Parathyroid adenoma (tissue), 2 donors: ENCODE measurements around the gene SLC18B1.
"Not testable (repeated sequence)": the region's sequence is repeated elsewhere in the genome, so short reads cannot be mapped to it uniquely, and the experiment has no call there.

ENCODE experiments used
- H2AFZ ChIP-seq: fragments of 300-600 bp; sonication (generic); one replicate; pipeline ENCODE4 v1.7.0; 2017; ENCODE audit warnings: antibody characterized with exemption, mild to moderate bottlenecking
- H3K27ac ChIP-seq: fragments of 300-600 bp; sonication (generic); one replicate; pipeline ENCODE4 v1.7.0; 2017
- H3K27me3 ChIP-seq: fragments of 300-600 bp; sonication (generic); one replicate; pipeline ENCODE4 v1.7.0; 2017; ENCODE audit warnings: low read length; ENCODE audit not compliant: control insufficient read depth, insufficient read depth
- H3K36me3 ChIP-seq: fragments of 300-600 bp; sonication (generic); one replicate; pipeline ENCODE4 v1.7.0; 2017; ENCODE audit warnings: low read length; ENCODE audit not compliant: control insufficient read depth, insufficient read depth
- H3K4me1 ChIP-seq: fragments of 300-600 bp; sonication (generic); one replicate; pipeline ENCODE4 v1.7.0; 2017; ENCODE audit warnings: control low read depth
- H3K4me2 ChIP-seq: fragments of 300-600 bp; sonication (generic); one replicate; pipeline ENCODE4 v1.7.0; 2017; ENCODE audit warnings: low read length
- H3K4me3 ChIP-seq: fragments of 300-600 bp; sonication (generic); one replicate; pipeline ENCODE4 v1.7.0; 2017; ENCODE audit warnings: low read depth, low read length
- H3K79me2 ChIP-seq: fragments of 300-600 bp; sonication (generic); one replicate; pipeline ENCODE4 v1.7.0; 2017; ENCODE audit warnings: control low read depth
- H3K9ac ChIP-seq: fragments of 300-600 bp; sonication (generic); one replicate; pipeline ENCODE4 v1.7.0; 2017; ENCODE audit warnings: mild to moderate bottlenecking
- H3K9me3 ChIP-seq: fragments of 300-600 bp; sonication (generic); one replicate; pipeline ENCODE4 v1.7.0; 2017; ENCODE audit warnings: low read length; ENCODE audit not compliant: control insufficient read depth
- TF ChIP-seq, protein P1 (sequence below): fragments of 300-600 bp; sonication (generic); IDR thresholded peaks from one replicate; pipeline ENCODE4 v1.7.0; 2017; ENCODE audit warnings: antibody characterized with exemption, mild to moderate bottlenecking
- donor health status: primary hyperparathyroidism.

Gene SLC18B1

DNA sequence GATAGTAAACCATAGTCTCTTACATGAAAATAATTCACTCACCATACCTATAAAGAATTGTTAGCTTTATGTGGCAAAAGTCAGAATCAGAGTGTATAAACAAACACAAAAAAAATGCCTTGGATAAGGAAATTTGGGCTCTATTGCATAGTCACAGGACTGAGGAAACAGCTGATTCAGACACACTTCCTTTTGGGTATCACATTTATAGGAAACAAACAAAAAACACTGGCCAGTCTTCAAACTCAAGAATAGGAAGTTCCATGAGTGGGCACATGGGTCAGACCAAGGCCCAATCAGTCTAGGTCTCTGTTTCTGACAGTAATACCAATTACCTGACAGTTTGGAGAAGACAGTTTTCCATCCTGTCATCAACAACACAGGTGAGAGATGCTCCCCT lies 8.0 kb downstream of the SLC18B1 start:
- no peaks in the 10 kb centered on the region for H3K79me2 ChIP-seq
- no peaks in the 10 kb centered on the region for H3K27me3 ChIP-seq
- no peak overlapping the region for H2AFZ ChIP-seq
- H3K27ac ChIP-seq, result no peak overlapping the region
- no peak overlapping the region for H3K4me2 ChIP-seq
- TF ChIP-seq, protein P1, sequence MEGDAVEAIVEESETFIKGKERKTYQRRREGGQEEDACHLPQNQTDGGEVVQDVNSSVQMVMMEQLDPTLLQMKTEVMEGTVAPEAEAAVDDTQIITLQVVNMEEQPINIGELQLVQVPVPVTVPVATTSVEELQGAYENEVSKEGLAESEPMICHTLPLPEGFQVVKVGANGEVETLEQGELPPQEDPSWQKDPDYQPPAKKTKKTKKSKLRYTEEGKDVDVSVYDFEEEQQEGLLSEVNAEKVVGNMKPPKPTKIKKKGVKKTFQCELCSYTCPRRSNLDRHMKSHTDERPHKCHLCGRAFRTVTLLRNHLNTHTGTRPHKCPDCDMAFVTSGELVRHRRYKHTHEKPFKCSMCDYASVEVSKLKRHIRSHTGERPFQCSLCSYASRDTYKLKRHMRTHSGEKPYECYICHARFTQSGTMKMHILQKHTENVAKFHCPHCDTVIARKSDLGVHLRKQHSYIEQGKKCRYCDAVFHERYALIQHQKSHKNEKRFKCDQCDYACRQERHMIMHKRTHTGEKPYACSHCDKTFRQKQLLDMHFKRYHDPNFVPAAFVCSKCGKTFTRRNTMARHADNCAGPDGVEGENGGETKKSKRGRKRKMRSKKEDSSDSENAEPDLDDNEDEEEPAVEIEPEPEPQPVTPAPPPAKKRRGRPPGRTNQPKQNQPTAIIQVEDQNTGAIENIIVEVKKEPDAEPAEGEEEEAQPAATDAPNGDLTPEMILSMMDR, result no peak
- no peak overlapping the region for H3K9ac ChIP-seq
- no peaks in the 10 kb centered on the region for H3K9me3 ChIP-seq
- no peaks in the 10 kb centered on the region for H3K4me1 ChIP-seq
- H3K36me3 ChIP-seq, result no peaks in the 10 kb centered on the region
- H3K4me3 ChIP-seq, result no peak overlapping the region

DNA sequence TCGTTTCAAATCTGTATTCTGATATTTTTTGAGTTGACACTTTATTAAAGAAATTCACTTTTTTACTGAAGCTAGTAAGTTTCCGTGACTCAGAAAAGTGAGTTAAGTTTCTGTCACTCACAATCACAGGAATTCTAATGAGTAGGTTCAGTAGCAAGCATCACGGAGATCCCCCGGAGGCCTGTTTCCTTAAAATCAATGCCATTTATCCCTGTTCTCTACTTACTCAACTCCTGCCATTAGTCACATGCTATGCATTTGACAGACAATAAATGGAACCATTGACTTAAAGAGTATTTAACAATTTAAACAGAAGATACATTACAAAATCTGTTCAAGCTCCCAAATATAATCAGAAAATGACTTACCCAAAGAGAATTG lies 9.1 kb downstream of the SLC18B1 start:
- Histone ChIP-seq H2AFZ (no peak overlapping the region), H3K4me3 (no peak overlapping the region), H3K4me1 (no peaks in the 10 kb centered on the region), H3K36me3 (no peaks in the 10 kb centered on the region), H3K9me3 (no peaks in the 10 kb centered on the region), H3K4me2 (no peak overlapping the region), H3K27me3 (no peaks in the 10 kb centered on the region), H3K79me2 (no peaks in the 10 kb centered on the region), H3K9ac (no peak overlapping the region), H3K27ac (no peak overlapping the region)
- TF ChIP-seq, protein P1, result no peak

DNA sequence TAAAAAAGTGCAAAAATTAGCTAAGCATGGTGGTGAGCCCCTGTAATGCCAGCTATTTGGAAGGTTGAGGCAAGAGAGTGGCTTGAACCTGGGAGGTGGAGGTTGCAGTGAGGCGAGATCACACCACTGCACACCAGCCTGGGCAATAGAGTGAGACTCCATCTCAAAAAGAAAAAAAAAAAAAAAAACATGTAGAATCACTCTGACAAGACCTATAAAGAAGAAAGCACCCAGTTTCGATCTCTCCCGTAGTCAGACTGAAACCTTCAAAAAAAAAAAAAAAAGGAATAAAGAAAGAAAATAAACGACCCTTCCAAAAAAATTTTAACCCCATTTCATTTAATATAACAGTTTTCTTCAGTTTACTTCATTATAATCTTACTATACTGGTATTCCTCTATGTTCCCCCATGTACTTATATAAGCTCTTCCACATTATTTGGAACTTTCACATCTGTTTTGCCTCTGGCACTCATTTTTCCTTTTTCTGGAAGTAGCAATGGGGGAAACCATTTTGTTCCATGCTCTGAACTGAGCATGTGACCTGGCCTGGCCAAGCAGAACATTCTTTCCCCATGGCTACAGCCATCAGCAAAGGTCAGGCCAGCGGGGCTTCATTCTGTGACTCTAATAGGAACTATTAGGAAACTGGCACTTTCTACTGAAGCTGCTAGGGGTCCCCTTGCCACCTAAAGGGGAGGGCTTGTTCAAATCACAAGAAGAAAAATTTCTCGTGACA lies 9.6 kb downstream of the SLC18B1 start:
- Histone ChIP-seq H3K9ac (no peak overlapping the region), H3K4me3 (no peak overlapping the region), H3K36me3 (no peaks in the 10 kb centered on the region), H3K9me3 (no peaks in the 10 kb centered on the region), H3K4me2 (no peak overlapping the region), H3K79me2 (no peaks in the 10 kb centered on the region), H3K27ac (no peak overlapping the region), H2AFZ (no peak overlapping the region), H3K27me3 (no peaks in the 10 kb centered on the region), H3K4me1 (no peaks in the 10 kb centered on the region)
- TF ChIP-seq, protein P1, result no peak

DNA sequence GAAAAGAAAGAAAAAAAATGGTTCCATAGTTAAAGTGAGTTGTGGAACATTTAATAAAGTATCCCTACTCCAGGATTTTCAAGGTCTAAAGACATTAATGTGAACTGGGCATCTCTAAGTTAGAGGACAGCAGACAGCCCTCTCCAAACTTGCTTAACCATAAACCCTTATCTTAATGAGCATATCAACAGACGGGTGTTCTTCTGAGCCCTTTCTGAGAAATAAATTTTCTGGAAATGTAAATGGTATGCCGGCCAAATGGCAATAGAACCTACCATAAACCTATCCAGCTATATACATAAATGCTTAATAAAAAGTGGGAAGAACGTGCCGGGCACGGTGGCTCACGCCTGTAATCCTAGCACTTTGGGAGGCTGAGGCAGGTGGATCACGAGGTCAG lies 12.5 kb downstream of the SLC18B1 start:
- H3K27ac ChIP-seq, result no peak overlapping the region
- no peak overlapping the region for H2AFZ ChIP-seq
- H3K9ac ChIP-seq, result no peak overlapping the region
- H3K36me3 ChIP-seq, result no peaks in the 10 kb centered on the region
- TF ChIP-seq, protein P1, result no peak
- no peaks in the 10 kb centered on the region for H3K4me1 ChIP-seq
- H3K27me3 ChIP-seq, result no peaks in the 10 kb centered on the region
- H3K79me2 ChIP-seq, result no peaks in the 10 kb centered on the region
- H3K9me3 ChIP-seq, result no peaks in the 10 kb centered on the region
- no peak overlapping the region for H3K4me2 ChIP-seq
- H3K4me3 ChIP-seq, result no peak overlapping the region

DNA sequence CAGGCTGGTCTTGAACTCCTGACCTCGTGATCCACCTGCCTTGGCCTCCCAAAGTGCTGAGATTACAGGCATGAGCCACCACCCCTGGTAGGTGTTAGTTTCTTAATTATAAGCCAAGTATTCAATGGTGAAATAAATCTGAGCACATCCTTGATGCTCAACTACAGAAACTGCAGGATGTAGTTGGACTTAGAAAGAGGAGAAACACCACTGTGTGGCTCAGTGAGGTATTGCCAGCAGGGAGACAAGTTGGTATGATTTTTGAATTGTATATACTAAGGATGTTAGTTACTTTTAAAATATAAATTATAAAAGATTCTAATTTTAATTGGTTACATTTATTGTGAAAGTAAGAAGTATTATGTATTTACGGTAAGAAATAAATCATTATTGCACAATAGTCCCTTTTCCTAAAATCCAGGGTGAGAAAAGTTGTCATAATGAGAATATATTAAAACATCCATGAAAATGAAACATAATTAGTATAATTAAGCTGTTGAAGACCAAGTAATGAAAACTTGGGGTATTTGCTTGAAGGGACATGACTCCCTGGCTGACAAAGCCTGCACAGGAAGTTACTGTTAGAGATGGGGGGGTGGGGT lies 17.6 kb downstream of the SLC18B1 start:
- Histone ChIP-seq H3K4me3 (no peak overlapping the region), H3K4me1 (no peaks in the 10 kb centered on the region), H3K79me2 (no peaks in the 10 kb centered on the region), H3K36me3 (no peaks in the 10 kb centered on the region), H3K4me2 (no peak overlapping the region), H3K27me3 (no peaks in the 10 kb centered on the region), H3K9me3 (no peaks in the 10 kb centered on the region), H3K27ac (no peak overlapping the region), H2AFZ (no peak overlapping the region), H3K9ac (no peak overlapping the region)
- TF ChIP-seq, protein P1, result no peak

DNA sequence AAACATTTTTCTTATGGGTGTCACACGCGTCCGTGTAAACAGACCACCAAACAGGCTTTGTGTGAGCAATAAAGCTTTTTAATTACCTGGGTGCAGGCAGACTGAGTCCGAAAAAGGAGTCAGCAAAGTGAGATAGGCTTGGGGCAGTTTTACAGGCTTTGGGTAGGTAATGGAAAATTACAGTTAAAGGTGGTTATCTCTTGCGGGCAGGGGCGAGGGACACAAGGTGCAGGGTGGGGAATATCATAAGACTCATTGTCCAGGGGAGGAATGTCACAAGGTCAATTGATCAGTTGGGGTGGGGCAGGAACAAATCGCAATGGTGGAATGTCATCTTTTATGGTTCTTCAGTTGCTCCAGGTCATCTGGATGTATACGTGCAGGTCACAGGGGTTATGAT lies 20.6 kb downstream of the SLC18B1 start:
- not testable (repeated sequence) for H3K9me3 ChIP-seq, H3K4me1 ChIP-seq, H3K4me3 ChIP-seq, H3K36me3 ChIP-seq, H3K79me2 ChIP-seq, H3K27ac ChIP-seq, H3K4me2 ChIP-seq, H2AFZ ChIP-seq, H3K27me3 ChIP-seq, H3K9ac ChIP-seq
